HG03139 (cell line): ENCODE results near the gene CLEC2A.
A peak's percentile ranks its signal among the peaks of the same experiment; 100 is the strongest.
"Not testable (repeated sequence)": the region's sequence is repeated elsewhere in the genome, so short reads cannot be mapped to it uniquely, and the experiment has no call there.

Experiments
- ATAC-seq: cut with Tn5 transposase; IDR thresholded peaks from one replicate; pipeline ENCODE4 v1.9.1; 2021; ENCODE audit not compliant: unreplicated experiment

Gene CLEC2A, protein sequence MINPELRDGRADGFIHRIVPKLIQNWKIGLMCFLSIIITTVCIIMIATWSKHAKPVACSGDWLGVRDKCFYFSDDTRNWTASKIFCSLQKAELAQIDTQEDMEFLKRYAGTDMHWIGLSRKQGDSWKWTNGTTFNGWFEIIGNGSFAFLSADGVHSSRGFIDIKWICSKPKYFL

DNA sequence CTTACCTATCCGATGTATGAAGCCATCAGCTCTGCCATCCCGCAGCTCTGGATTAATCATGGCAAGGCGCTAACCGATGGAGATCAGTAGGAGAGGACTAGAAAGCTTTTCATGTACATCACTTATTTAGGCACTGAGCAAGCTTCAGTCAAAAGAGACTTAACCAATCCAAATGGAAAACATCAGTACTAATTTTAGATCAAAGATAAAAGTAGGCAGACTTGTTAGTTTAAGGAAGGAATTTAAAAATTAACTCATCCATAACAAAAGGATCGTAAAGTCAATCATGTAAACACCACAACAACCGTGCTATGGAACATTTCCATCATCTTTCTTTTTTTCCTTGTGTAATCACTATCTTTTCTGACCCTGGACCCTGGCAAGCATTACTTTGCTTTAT is at the start of gene CLEC2A:
Gene CLEC2A, minus strand, starts transcription at position 101 of the 400 bp plus-strand sequence. Its CDS starts 41 bp downstream, at position 60.
- ATAC-seq = no peak

DNA sequence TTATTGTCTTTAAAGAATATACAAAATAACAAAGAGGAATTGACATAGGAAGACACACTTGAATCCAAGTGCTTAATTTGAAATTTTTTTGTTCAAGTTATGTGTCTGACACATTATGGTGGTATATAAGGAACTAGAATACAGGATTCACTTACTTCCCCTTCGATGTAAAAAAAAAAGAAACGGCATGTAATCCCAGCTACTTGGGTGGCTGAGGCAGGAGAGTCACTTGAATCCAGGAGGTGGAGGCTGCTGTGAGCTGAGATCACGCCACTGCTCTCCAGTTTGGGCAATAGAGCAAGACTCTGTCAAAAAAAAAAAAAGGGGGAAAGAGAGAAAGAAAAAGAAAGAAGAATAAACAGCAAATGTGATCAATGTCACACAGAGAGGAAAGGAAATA is 48.0 kb upstream of the CLEC2A start:
- no peak for ATAC-seq

DNA sequence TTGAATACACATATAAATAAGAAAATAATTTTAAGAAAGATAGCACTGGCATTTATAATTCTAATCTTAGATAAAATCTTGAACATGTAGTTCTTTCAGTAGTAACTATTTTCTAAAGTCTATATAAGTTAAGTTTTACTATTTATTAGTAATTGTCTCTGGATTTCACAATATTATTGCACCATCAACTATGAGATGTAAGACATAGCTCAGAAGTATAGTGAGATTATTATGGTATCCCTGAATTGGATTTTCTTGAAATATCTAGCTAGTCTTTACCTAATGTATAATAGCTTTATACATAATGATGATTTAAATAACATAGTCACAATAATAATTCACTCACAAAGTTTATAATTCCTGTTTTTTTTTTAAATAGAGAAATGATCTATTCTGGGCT is 45.7 kb upstream of the CLEC2A start:
- no peak for ATAC-seq

DNA sequence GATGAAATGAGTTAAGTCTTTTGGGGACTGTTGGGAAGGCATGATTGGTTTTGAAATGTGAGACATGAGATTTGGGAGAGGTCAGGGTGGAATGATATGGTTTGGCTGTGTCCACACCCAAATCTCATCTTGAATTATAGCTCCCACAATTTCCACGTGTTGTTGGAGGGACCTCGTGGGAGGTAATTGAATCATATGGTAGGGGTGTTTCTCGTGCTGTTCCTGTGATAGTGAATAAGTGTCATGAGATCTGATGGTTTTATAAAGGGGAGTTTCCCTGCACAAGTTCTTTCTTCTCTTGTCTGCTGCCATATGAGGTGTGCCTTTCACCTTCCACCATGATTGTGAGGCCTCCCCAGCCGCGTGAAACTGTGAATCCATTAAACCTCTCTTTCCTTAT is 44.5 kb upstream of the CLEC2A start:
- ATAC-seq = not testable (repeated sequence)

DNA sequence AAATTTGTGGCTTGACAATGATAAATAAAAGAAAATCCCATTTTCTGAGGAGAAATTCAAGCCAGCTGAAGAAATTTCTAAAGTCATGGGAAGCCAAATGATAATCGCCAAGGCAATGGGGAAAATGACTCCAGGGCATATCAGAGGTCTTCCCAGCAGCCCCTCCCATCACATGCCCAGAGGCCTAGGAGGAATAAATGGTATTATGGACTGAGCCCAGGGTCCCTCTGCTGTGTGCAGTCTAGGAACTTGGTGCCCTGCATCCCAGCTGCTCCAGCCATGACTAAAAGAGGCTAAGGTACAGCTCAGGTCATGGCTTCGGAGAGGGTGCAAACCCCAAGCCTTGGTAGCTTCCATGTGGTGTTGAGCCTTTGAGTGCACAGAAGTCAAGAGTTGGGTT is 43.4 kb upstream of the CLEC2A start:
- no peak for ATAC-seq

DNA sequence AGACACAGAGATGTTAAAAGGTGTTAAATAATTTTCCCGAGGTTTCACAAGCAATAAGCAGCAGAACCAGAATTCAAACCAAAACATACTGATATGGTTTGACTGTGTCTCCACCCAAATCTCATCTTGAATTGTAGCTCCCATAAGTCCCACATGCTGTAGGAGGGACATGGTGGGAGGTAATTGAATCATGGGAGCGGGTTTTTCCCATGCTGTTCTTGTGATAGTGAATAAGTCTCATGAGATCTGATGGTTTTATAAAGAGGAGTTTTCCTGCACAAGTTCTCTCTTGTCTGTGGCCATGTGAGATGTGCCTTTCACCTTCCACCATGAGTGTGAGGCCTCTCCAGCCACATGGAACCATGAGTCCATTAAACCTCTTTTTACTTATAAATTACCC is 42.6 kb upstream of the CLEC2A start:
- ATAC-seq = not testable (repeated sequence)

DNA sequence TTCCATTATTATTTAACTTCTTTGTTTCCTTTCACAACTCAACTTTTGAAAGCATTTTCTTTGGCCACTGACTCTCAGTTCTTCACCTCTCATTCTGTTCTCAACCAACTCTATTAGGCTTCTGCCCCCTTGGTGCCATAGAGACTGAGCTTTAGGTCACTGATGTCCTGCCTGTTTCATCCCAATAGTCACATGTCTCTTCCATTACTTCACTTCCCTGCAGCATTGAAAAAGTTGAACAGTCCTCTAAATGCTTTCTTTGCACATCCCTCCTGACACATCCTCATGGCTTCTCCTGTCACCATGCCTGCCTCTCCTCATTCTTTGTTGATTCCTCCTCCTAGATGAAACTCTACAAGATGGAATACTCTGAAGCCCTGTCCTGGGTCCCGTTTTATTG is 41.8 kb upstream of the CLEC2A start:
- ATAC-seq = no peak

DNA sequence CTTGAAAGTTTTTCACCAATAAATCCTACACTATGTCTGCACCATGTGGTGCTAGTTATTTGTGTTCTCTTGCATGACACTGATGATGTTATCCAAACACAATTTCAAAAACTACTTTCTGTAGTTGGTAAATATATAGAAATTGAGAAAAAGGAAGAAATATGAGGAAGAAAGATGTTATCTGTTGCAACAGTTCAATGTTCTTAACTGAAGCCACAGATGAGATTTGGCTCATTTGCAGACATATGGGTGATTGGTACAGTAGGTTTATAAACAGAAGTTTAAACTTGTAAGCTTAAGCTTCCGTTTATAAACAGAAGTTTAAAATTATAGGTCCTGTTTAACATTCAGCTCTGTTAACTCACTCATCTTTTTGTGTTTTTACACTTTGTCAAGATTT is 39.0 kb upstream of the CLEC2A start, which contains the start of gene CLEC12A:
Gene CLEC12A, plus strand, starts transcription at position 229 of the 400 bp plus-strand sequence. CDS start 188 bp downstream, outside the sequence.
- no peak for ATAC-seq

DNA sequence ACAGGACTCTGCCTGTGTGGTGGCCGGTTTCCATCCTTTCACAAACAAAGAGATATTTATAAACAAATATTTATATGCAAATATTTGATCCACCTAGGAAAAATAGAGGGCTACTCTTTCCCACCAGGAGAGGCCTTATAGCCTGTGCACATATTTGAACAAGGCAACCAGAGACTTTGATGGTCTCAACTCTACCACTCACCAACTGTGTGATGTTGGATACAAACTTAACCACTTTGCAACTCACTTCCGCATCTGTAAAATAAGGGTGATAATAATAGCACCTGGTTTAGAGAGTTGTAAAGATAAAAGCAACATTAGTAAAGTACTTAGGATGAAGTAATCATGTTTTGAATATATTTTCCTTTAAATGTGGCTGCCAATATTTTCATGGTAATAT is 37.5 kb upstream of the CLEC2A start:
- ATAC-seq = no peak

DNA sequence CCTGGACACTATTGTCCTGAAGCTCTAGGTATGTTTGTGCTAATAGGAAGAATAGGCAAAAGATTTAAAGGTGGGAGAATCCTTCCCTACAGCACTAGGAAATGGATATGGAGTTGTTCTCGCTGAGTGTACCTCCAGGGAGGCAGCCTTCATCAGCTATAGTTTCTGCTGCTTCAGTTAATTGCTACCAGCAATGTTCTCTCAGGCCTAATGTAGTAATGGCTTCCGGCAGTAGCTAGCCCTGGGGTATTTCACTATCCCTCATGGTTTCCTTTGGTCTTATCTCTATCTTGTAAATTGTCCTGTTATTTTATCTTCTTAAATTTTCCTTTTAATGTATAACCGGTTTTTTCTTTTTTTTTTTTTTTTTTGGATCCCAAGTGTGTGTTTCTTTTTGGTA is 29.7 kb upstream of the CLEC2A start:
- ATAC-seq = no peak

DNA sequence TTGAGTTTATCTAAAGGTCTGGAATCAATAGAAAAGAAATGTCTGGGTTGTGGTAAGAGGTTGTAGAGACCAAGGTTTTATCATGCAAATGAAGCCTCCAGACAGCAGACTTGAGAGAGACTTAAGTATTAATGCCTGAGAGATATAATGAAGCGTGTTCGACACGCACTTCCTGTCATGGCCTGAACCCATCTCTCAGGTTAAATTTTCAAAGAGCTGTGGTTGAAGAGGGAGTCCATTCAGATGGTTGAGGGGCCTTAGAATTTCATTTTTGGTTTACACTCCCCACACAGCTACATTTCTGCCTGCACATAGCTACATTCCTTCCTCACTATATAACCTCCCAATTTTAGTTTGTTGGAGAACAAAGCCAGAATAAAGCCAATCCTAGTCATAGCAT is 28.9 kb upstream of the CLEC2A start:
- ATAC-seq = peak; percentile 71

DNA sequence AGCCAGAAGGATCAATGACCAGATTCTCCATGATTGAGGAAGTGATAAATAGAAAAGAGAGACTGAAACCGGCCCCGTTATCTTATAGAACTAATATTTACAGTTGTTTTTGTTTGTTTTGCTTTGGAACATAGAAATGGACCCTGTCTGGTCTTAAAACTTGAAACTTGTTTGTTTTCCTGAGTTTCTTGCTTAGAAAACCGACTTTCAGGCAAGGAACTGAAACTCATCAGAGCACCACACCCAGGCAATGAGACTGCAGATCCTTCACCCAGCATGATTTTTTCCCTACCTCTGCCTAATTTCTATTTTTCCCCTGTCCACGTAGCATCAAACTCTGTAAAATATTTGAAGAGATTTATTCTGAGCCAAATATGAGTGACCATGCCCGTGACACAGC is 28.4 kb upstream of the CLEC2A start:
- ATAC-seq = no peak

DNA sequence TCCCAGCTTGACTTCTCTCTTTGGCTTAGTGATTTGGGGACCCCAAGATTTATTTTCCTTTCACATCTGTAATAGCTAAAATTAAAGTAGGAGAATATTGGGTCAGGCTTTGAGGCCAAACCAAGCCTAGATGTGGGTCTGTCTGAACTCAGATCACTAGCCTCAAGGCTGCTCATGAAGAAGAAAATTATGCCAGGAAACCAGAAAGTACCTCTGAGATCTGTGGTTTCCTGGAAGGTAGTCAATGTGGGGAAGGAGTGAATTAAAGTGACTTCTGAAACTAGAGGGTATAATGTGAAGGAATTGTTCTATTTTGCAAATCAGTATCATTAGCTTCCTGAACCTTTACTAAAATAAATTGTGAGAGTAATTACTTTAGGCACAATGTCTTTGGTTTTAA is 25.7 kb upstream of the CLEC2A start:
- ATAC-seq = no peak

DNA sequence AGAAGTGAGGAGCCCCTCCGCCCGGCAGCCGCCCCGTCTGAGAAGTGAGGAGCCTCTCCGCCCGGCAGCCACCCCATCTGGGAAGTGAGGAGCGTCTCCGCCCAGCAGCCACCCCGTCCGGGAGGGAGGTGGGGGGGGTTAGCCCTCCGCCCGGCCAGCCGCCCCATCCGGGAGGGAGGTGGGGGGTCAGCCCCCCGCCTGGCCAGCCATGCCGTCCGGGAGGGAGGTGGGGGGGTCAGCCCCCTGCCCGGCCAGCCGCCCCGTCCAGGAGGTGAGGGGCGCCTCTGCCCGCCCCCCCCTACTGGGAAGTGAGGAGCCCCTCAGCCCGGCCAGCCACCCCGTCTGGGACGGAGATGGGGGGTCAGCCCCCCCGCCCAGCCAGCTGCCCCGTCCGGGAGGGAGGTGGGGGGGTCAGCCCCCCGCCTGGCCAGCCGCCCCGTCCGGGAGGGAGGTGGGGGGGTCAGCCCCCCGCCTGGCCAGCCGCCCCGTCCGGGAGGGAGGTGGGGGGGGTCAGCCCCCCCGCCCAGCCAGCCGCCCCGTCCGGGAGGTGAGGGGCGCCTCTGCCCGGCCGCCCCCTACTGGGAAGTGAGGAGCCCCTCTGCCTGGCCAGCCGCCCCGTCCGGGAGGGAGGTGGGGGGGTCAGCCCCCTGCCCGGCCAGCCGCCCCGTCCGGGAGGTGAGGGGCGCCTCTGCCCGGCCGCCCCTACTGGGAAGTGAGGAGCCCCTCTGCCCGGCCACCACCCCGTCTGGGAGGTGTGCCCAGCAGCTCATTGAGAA is 21.0 kb upstream of the CLEC2A start:
- not testable (repeated sequence) for ATAC-seq

DNA sequence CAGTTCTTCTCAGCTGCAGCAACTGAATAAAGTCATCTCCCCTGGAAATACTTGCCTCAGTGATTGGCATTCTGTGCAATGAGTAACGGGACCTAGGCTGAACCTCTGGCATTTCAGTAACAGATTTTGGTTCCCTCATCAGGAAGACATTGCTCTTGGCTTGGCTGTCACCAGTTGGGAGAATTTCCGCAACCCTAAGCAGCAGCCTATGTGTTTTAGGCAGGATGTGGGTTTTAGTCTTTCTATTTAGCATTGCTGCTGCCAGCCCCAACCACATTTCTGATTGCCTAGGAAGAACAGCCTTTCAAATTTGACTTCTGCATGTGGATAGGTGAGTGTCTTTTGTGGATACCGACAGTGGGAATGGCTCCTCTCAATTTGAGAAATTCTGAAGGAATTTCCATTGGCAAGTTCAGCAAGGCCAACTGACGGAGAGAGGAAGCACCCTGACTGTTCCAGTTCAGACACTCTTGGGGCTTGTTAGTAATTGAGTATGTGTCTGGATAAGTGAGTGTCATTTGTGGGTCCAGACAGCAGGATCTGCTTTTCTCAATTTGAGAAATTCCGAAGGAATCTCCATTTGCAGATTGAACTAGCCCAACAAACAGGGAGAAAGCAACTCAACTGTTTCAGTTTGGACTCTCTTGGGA is 19.0 kb upstream of the CLEC2A start:
- peak; percentile 55 for ATAC-seq

DNA sequence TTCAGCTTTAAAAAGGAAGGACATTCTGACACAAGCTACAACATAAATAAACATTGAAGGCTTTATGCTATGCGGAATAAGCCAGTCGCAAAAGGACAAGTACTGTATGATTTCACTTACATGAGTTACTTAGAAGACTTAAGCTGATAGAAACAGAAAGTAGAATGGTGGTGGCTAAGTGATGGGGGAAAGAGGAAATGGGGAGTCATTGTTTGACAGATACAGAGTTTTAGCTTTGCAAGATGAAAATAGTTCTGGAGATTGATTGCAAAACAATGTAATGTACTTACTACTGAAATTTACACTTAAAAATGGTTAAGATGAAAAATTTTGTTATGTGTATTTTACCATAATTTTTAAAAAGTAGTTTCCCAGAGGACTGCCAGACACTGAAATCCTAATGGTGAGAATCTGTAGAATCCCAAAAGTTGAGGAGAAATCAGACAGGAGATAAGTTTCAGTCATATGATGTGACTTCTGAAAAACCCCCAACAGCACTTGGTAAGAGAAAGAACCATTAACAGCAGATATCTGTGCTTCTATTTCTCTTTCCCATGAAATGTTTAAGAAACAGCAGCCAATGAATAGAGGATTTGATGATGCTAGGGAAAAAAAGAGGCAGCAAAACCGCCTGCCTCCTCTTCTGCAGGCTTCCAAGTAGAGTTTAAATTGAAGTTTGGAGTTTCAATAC is 16.6 kb upstream of the CLEC2A start:
- peak; percentile 91 for ATAC-seq

DNA sequence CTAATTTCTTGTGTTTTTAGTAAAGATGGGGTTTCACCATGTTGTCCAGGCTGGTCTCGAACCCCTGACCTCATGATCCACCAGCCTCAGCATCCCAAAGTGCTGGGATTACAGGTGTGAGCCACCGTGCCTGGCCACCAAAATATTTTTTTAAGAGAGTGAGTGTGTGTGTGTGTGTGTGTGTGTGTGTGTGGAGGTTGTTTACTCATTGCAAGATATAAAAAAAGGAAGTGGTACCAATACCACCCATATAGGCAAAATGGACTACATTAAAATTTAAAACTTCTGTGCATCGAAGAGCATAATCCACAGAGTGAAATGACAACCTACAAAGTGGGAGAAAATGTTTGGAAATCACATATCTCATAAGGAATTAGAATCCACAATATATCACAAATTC is 15.5 kb upstream of the CLEC2A start:
- ATAC-seq = no peak

DNA sequence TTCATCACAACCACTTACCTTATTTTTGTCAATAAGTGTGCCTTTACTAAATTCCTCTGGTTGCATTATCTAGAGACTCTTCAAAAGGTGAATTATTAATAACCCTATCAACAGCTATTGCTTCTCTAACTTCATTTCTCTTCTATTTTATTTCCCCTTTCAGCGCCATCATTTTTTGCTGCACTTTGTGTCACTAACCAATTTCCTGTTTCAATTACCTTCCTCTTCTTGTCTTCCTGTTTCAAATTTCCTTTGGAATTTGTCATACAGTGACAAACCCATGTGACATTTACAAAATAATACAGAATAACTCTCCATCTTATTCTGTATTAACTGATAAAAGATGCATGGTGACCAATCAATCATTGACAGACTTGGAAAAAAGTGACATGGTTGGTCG is 12.2 kb upstream of the CLEC2A start:
- ATAC-seq = no peak

DNA sequence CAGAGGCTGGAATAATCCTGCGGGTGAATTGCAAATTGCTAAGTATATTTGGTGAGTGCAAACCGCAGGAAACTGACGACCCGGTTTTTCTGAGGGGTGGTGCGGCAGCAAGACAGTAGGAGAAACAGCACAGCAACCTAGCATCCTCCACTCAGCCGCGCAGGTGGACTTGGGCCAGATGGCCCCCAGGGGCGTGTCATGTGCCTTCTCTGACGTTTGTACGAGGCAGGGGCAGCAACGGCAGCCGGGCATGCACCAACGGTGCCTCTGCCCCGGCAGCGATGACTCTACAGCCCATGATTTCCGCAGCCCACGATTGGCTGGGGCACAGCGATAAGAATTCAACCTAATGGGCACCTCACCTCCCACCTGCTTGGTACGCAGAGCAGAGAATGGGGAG is 11.1 kb upstream of the CLEC2A start:
- no peak for ATAC-seq

DNA sequence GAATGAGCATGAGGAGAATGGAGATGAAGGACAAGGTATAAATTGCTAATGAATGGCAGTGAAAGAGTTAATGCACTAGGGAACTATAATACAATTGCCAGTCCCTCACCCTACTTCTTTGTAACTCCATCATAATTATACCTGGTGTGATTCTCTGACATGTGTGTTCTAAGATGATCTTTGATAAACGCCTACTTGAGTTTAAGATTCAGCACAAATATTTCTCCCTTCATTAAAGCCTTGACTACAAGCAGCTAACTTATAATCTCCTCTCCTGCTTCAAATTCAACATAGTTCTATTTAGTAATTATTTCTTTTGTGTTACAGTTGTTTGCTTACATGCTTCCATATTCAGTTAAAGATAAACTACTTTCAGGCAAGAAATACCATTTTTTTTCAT is 9.7 kb upstream of the CLEC2A start:
- ATAC-seq = no peak

DNA sequence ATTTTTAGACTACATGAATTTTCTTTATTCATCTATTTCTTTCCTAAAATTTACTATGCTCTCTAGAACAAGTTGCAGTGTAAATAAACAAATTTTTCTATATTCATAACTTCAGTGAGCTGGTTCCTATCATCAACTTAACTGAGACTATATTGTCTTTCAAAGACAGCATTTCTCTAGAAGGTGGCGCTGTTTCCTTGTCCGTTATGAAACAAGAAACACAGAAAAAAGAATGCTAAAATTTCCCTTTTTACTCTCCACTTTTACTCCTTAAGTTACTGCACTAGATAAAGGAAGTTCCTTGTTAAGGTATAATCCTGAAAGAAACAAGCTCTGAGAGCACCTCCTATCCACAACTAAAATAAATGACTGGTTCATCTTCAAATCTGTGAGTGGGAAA is 8.2 kb upstream of the CLEC2A start:
- no peak for ATAC-seq

DNA sequence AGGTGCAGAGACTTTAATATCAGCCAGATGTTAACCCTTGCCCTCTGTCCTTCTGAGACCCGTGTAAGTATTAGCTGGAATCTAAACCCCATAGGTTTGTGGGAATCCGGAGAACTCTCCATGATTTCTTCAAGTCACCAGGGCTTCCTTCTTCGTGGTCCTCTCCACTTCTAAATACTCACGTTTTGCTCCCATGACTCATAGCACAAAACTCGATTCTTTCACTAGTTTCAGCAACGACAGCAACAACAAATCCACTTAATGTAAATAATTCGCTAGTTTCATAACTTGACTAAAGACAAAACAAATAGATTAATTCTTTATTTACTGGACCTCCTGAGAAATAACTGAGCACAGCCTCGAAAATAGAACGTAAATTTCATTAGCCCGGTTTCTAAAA is 4.4 kb upstream of the CLEC2A start:
- no peak for ATAC-seq
